ENCODE results near the gene MRPL32. TPM values are rescaled to one million over a fixed set of nuclear protein-coding genes. Genes with fewer than 3 reads are reported as not detected.

MRPL32 gene
- polyA plus RNA-seq = 97.7 and 124 TPM in 2 replicates

GRCh38 chr7:42931834-42932651 lies at the start of gene MRPL32, which contains the start of gene PSMA2:
TSS of gene MRPL32 (plus strand) at chr7:42932376. CDS start at chr7:42932387, 11 bp downstream.
TSS of gene PSMA2 (minus strand) at chr7:42932174. CDS start at chr7:42932158, 16 bp downstream.

GRCh38 chr7:42911454-42912447 lies 20.4 kb upstream of the MRPL32 start, which contains the start of gene C7orf25:
TSS of gene C7orf25 (minus strand) at chr7:42912070. CDS start at chr7:42910900, 1,170 bp downstream.

Other genes with a start within 250 kb of the MRPL32 start
- 1.8 and 2.6 TPM in 2 replicates for gene C7orf25, start 20.3 kb upstream of the MRPL32 start, polyA plus RNA-seq
- gene PSMA2, start 202 bp upstream of the MRPL32 start, polyA plus RNA-seq = 348 and 430 TPM in 2 replicates
- 9.0 and 12.2 TPM in 2 replicates for gene HECW1, start 180.3 kb downstream of the MRPL32 start, polyA plus RNA-seq

Data from Purkinje cell (primary cell).